Ureter (tissue), 1 donor: ENCODE measurements around the gene OR8B2. TPM values are rescaled to one million over a fixed set of nuclear protein-coding genes. Genes with fewer than 3 reads are reported as not detected.
"Not testable (repeated sequence)": the region's sequence is repeated elsewhere in the genome, so short reads cannot be mapped to it uniquely, and the experiment has no call there.

Source experiments
- DNase-seq: peaks from one replicate; pipeline ENCODE4 v3.0.0-alpha.2; 2020; ENCODE audit warnings: low spot score
- total RNA-seq: library from RNA; stranded (reverse); gene quantifications from one replicate; pipeline ENCODE4 v1.2.4, GENCODE V29; 2023
- donor health status: DM: yes; HTN: yes; CAD: no.

Gene OR8B2, protein sequence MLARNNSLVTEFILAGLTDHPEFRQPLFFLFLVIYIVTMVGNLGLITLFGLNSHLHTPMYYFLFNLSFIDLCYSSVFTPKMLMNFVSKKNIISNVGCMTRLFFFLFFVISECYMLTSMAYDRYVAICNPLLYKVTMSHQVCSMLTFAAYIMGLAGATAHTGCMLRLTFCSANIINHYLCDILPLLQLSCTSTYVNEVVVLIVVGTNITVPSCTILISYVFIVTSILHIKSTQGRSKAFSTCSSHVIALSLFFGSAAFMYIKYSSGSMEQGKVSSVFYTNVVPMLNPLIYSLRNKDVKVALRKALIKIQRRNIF
- not detected for total RNA-seq

DNA sequence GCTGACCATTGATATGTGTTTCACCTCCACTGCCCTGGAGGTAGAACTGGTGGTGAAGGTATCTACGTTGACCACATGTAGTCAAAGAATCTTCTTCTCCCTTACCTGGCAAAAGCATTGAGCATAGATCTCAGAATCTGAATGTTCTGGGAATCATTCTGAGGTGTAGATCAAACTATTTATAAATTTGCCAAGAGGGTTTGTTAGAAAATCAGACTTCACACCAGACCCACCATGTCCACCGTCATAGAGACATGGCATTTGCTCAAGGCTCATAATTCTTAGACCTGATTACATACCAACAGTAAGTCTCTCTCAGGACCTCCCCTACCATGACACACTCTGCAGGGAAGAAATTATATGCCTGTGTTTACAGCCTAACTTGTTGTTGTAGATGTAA lies at the start of gene OR8B2:
TSS of gene OR8B2 (minus strand) at position 101 of the 400 bp plus-strand sequence. CDS start 1,156 bp downstream, outside the sequence.
- no peak for DNase-seq

DNA sequence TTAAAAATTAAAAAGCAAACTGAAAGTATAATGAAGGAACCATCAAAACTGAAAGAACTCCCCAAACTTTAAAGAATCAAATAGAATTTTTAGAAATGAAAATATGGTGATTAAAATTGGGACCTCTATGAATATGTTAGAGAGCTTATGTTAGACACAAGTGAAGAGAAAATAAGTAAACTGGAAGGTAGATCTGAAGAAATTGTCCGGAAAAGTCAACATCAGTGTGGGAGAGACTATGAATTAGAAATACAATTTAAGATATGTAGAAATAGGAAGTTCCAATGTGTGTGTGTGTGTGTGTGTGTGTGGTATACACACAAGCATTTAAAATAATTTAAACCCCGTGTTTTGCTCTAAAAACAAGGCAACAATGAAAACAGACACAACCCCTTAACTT lies 45.3 kb upstream of the OR8B2 start:
- no peak for DNase-seq

DNA sequence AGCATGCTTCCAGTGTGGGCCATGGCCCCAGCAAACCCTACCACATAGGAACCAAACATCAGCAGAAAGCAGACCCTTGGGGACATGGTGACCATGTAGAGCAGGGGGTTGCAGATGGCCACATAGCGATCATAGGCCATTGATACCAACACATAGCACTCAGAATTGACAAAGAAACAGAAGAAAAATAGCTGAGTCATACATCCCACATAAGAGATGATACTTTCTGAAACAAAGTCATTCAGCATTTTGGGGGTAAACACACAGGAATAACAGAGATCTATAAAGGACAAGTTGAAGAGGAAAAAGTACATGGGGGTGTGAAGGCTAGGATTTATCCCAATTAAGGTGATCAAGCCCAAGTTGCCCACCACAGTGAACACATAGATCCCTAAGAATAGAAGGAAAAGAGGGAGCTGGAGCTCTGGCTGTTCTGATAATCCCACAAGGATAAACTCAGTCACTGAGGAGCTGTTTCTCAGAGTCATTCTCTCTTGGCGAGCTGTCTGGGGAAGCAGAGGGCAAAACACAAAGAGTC lies 40.2 kb upstream of the OR8B2 start, which contains the start of gene OR8B4:
TSS of gene OR8B4 (minus strand) at position 488 of the 538 bp plus-strand sequence. CDS start at position 488, 0 bp downstream.
- DNase-seq: no peak

DNA sequence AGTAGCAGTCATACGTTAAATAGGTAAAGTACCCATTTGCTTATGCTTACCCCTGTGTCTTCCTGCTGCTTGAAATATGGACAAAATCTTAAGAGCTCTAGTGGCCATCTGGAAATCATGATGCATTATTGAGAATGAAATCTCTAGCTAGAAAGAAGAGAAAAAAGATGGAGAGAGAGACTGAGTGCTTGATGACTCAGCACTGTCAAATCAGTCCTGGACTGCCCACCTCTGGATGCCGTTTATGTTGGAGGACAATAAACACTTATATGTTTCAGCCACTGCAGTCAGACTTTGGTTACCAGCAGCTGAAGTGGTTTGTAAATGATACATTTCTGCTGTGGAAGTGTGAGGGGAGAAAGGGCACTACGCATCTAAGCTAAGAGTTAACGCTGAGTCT lies 36.7 kb upstream of the OR8B2 start:
- DNase-seq: no peak

DNA sequence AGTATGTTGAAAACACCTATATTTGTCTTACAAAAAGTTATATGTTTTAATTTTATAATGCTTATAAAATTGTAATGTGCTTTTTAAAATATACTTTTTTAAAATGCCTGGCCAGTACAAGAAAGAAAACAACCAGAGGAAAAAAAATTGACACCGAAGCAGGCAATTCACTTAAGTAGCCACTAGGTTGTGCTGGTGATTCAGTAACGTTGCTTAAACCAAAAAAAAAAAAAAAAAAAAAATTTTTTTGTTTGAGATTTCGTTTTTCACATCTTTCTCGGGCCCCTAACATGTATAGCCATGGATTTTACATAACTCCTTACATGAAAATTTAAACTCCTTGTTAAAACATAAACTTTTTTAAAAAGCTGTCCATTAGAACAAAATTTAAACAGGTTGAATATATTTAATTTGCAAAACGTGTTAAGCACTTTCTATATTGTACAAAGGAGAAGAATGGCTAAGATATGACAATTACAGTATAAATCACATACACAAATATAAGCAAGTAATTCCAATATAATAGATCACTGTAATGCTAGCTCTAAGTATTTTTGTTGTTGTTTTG lies 31.1 kb upstream of the OR8B2 start:
- no peak for DNase-seq

DNA sequence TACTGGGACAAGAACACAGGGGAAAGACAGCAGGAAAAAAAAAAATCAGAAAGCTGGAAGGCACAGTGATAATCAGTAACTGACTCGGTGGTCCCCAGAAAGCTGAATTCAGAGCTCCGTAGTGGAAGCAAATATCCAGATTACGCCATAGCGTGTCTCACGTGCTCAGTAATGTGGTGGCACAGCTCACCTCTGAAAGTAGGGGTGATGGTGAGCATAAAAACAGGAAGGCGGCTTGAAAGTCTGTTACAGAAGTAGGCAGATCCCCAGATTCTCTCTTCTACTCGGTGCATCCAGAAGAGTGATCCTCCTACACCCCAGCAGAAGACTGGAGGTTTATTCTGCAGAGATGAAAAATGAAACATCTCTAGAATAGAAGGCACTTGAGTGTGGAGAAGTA lies 25.6 kb upstream of the OR8B2 start:
- no peak for DNase-seq

DNA sequence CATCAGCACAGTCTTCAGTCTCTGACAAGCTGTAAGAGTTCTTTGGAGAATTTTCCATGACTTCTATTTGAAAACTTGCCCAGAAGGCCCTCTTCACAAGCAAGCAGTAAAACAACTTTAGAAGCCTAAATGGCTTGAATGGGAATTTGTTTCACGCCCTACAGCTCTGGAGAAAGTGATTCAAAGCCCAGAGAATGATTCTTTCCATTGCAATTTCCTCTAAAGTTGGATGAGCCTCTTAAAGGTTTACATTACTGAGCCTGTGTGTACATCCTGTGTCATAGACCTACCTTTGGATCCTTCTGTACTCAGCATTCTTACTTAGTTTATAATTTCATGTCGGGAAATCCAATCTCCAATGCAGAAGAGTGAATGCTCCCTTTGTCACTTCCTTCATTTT lies 21.3 kb upstream of the OR8B2 start:
- no peak for DNase-seq

DNA sequence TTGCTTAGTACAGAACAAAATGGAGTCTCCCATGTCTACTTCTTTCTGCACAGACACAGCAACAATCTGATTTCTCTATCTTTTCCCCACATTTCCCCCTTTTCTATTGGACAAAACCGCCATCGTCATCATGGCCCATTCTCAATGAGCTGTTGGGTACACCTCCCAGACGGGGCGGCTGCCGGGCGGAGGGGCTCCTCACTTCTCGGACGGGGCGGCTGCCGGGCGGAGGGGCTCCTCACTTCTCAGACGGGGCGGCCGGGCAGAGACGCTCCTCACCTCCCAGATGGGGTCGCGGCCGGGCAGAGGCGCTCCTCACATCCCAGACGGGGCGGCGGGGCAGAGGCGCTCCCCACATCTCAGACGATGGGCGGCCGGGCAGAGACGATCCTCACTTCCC lies 18.9 kb upstream of the OR8B2 start:
- not testable (repeated sequence) for DNase-seq

DNA sequence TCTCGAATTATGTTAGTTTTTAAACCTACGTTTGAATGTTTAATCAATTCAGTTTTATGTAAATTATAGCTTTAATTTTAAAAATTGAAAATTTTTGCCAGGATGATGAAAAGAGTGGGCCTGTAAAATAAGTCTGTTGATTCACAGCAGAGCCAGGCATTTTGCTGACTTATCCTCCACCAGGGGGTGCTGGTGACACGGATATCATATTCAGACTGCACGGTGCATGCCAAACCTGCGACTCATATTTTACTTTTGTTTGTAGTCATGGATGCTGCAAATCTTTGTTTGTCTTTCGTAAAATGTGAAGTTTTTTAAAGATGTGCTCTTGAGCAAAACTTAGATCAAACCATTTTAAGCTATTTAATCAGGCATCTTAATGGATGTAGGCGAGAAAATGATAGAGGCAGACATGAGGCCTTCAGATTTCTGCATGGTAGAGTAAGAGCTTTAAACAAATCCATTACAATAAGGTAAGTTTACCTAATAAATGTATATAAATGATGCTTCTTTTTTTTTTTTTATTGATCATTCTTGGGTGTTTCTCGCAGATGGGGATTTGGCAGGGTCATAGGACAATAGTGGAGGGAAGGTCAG lies 18.1 kb upstream of the OR8B2 start:
- DNase-seq: peak; percentile 49

DNA sequence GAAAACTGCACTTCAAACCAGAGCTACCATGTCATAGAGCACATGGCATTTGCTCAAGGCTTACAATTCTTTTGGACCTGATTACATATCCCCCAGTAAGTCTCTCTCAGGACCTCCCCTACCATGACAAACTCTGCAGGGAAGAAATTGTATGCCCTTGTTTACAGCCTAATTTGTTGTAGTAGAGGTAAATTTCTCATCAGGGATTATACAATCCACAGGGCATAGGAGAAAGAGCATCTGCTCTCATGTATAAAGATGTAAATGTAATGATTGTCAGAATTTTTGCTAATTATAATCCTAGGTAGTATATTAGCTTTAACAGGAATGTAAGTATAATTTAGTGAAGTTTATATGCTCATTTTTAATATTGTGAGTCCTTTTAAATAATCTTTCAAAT lies 14.6 kb upstream of the OR8B2 start, which contains the start of gene OR8B3:
TSS of gene OR8B3 (minus strand) at position 101 of the 400 bp plus-strand sequence. CDS start 1,673 bp downstream, outside the sequence.
- no peak for DNase-seq

DNA sequence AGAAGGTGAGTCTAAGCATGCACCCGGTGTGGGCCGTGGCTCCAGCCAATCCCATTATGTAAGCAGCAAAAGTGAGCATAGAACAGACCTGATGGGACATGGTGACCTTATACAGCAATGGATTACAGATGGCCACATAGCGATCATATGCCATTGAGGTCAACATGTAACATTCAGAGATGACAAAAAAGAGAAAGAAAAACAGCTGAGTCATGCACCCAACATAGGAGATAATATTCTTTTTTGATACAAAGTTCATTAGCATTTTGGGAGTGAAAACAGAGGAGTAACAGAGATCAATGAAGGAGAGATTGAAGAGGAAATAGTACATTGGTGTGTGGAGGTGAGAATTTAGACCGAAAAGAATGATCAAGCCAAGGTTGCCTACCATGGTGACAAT lies 12.5 kb upstream of the OR8B2 start:
- not testable (repeated sequence) for DNase-seq

DNA sequence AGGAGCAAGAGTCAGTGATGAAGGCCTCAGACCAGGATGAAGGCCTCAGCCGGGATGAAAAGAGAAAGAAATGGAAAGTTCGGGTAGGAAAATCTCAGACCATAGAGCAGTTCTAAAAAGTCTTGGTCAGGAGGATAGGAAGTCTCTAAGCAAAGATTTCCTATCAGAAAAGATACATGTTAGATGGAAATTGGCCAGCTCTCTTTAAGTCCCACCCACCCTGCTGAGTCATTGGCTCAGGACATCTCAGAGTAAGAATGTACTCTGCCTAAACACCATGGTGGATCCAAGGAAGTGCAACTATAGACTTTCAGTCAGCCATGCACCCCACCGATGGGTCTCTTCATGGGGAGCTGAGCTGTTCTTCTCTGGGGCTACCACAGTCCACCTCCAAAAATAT lies 10.1 kb upstream of the OR8B2 start:
- DNase-seq: no peak

DNA sequence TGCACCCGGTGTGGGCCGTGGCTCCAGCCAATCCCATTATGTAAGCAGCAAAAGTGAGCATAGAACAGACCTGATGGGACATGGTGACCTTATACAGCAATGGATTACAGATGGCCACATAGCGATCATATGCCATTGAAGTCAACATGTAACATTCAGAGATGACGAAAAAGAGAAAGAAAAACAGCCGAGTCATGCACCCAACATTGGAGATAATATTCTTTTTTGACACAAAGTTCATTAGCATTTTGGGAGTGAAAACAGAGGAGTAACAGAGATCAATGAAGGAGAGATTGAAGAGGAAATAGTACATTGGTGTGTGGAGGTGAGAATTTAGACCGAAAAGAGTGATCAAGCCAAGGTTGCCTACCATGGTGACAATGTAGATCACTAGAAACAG lies 1.4 kb downstream of the OR8B2 start:
- DNase-seq: not testable (repeated sequence)

DNA sequence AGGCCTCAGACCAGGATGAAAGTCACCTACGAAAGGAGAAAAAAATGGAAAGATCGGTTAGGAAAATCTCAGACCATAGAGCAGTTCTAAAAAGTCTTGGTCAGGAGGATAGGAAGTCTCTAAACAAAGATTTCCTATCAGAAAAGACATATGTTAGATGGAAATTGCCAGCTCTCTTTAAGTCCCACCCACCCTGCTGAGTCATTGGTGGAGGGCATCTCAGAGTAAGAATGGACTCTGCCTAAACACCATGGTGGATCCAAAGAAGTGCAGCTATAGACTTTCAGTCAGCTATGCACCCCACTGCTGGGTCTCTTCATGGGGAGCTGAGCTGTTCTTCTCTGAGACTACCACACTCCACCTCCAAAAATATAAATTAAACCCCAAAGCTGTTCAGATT lies 3.7 kb downstream of the OR8B2 start:
- no peak for DNase-seq

DNA sequence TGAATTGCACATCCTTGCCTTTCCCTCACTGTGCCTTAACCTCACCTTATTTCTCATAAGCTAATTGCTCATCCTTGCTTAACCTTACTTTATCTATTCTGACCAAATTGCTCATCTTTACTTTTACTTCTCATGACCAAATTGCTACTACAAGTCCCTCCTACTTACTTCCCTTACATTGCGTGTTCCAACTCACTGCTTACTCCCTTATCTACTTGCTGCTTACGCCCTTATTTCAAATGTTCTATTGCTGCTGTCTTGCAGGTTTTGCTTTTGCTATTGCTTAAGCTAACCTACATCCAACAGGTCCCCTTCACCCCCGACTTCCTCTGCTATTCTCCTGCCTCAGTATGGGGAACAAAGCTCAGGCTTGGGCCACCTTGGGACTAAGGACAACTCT lies 8.0 kb downstream of the OR8B2 start:
- no peak for DNase-seq

DNA sequence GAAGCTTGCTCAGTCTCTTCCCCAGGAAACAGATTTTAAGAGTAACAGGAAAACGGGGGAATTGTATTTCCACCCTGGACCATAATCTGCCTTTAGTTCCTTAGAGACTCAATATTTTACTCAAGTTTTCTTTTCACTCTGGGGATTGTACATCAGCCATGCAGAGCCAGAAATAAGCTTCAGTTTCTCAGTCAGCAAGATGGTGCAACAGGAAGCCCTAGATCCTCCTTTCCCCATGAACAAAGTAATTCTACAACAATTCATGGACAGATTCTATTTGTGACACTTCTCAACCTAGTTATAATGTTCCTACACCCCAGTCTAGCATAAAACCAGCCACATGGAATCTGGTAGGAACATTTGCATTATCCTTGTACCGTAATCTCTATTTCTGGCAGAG lies 24.7 kb downstream of the OR8B2 start:
- DNase-seq: no peak

DNA sequence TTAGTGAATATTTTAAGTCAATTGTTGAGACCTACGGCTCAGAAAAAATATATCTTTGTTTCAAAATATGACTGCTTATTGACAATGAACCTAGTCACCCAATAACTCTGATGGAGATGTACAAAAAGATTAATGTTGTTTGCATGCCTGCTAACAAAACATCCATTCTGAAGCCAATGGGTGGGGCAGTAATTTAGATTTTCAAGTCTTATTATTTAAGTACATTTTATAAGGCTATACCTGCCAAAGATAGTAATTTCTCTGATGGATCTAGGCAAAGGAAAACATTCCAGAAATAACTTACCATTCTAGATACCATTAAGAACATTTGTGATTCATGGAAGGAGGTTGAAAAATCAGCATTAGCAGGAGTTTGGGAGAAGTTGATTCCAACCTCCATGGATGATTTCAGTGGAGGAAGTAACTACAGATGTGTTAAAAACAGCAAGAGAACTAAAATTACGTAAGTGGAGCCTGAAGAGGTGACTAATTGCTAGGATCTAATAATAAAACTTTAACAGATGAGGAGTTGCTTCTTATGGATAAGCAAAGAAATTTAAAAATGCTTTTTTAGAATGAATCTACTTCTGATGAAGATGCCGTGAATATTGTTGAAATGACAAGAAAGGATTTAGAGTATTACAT lies 37.9 kb downstream of the OR8B2 start:
- no peak for DNase-seq

DNA sequence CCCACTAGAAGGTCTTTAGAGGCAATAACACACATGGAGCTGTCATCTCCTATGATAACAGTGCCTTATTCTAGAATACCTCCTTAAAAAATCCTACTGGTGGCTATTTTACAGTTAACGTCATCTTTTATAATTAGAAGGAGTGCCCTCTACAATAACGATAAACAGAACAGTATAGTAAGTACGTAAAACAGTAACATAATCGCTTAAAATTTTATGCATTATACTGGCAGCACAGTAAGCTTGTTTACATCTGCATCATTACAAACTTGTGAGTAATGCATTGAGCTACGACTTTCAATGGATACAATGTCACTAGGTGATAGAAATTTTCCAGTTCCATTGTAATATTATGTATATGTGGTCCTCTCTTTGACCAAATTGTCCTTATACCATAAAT lies 40.0 kb downstream of the OR8B2 start:
- no peak for DNase-seq

DNA sequence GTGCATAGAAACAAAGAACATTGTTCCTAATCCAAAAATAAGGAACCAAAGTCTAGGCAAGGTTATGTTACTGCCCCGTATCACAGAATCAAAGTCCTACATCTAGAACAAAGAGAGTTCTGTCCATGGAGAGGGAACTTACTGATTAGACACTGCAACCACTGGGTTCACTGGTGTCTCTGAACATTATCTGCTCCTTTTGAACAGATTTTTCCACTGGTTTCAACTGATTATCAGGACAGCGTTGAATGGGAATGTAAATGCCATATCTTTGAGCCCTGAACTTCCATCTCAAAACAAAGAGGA lies 44.2 kb downstream of the OR8B2 start:
- no peak for DNase-seq

DNA sequence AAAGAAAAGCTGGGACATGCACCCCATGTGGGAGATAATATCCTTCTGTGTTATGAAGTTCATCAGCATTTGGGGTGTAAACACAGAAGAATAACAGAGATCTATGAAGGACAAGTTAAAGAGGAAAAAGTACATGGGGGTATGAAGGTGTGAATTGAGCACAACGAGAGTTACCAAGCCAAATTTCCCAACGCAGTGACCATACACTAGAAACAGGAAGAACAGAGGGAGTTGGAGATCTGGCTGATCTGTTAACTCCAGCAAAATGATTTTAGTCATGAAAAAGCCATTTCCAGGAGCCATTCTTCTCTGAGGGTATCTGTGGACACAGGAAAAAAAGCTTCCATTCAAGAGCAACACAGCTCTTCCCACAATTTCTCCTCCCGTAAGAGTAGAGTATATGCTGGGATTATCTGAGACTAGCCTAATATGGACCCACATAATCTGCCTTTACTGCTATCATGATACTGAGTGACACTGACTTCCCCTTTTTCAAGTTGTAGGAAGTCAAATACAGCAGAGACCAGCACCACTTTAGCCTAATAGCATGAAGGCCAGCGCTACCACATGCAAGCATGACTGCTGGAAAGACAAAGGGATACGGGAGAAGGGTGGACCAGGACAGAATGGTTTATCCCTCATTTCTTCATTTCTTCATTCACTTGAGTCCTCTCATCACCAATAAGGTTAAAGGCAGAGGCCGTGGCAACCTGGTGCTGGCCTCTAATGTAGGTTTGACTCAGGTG lies 44.7 kb downstream of the OR8B2 start:
- DNase-seq: no peak
